HG03060 (cell line): ENCODE data around the gene G6PD.
"Not testable (repeated sequence)": the region's sequence is repeated elsewhere in the genome, so short reads cannot be mapped to it uniquely, and the experiment has no call there.

Experiments used
- ATAC-seq: cut with Tn5 transposase; IDR thresholded peaks from one replicate; pipeline ENCODE4 v1.9.1; 2021; ENCODE audit warnings: low read depth, moderate number of reproducible peaks; ENCODE audit not compliant: unreplicated experiment

The G6PD gene

DNA sequence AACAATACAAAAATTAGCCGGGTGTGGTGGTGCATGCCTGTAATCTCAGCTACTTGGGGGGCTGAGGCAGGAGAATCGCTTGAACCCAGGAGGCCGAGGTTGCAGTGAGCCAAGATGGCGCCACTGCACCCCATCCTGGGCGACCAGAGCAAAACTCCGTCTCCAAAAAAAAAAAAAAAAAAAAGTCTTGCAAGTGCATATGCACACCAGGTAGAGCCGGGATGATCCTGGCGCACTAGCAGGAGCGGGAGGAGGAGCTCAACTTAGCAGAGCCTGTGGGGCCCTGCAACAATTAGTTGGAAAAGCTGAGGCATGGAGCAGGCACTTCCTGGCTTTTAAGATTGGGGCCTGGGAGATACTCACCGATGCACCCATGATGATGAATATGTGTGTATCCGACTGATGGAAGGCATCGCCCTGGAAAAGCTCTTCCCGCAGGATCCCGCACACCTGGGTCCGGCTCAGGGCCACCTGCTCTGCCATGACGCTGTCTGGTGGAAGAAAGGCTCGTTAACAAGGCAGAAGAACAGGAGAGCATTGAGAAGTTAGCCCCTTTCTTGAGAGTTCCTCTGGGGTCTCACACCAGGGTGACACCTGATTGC lies 872 bp downstream of the G6PD start:
- ATAC-seq: no peak

DNA sequence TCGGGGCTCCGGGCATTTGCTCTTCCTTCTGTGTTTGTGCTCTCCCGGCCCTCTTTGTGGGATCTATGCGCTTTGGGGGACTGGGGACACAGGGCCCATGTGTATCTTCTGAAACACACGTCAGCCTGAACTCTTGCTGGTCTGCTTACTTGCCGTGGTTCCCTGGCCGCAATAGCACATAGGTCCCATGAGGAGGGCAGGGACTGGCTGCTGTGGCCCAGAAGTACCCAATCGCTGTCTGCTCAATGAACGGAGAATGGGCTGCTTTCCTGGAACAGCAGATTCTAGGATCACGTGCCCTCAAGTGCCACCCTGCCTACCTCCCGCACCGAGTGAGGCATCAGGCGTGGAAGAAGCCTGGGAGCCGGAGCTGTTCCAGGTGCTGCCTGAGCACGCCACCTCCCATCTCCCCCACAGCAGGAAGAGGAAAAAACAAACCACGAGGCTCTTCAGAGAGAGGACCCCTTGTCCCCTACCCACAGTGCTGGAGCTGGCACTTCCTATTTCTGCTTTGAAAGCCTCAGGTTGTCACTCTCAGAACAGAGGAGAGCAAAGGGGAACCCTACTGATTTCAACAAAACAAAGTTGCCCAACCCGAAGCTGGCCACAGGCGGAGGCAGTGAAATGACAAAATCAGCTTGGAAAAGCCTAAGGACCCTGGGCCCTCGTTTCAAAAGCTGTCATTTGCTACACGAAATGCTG lies 3.8 kb downstream of the G6PD start:
- ATAC-seq: no peak

DNA sequence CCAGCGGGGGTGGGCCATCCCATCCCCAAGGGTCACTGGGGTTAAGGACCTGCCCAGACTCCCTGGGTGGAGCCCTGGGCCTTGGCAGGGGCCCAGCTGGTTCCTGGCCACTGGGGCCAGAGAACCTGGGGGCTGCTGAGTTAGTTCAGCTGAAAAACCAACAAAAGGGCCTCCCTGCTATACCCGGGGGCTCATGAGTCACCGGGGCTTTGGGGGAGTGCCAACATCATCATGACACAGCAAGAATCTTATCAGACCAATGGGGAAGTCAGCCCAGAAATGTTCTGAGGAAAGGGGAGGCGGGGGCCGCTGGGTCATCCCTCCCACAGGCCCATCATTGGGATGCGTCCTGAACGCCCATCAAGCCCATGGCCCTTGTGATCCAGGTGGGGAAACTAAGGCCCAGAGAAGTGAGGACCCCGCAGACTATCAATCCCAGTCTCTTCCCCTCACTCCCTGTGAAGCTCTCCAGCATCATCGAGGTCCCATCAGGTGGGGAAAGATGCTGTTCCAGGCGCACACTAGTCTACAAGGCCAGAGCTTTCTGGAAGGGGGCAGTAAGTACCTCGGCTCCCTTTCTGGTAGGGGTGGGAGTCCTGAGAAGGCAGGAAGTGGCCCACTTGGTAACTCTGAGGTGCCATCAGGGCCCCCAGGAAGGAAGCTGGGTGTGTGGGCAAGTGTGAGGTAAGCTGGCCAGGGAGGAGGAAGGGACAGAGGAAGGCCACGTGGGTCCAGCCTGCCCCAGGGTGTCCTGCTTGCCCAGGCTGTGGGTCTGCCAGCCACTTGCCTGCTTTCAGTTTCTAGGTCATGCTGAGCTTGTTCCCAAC lies 4.5 kb downstream of the G6PD start:
- ATAC-seq: no peak

DNA sequence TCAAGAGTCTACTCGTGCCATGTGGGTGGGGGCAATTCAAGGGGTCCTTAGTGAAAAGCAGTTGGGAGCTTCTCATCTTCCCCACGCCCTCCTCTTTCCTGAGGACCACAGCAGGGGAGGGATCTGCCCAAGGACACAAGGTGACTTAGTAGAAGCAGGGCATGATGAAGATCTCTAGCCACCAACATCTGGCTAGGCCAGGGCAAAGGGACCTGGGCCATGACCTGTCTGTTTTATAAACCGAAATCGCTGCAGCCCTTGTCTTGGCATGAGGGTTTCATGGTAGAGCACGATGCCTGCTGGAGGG lies 5.1 kb downstream of the G6PD start:
- ATAC-seq: no peak

DNA sequence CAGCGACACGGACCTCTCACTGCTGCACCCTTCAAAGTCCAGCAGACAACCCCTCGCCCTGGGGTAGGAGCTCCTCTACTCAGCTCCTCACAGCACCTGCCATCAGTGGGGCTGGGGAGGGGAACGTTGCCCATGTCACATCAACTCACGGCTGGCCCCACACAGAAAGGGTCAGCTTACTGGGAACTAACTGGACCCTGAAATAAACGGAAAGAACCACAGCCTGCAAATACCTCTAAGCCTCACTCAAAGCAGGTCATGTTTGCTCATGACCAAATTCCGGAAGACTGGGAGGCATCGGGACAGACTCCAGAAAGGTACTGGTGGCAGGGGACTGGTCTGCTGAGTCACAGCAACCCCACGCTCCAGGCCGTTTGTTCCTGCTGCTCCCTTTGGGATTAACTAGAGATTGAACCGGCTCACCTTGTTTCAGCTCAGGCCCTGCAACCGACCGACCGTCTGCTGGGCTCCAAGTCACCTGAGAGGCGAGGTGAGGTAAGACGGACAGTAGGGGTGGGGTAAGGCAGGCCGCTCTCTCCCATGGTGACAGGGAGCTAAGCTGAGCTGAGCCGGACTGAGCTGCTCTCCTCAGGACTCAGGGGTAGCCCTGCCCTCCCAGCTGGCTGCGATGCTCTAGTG lies 5.6 kb downstream of the G6PD start:
- ATAC-seq: no peak

DNA sequence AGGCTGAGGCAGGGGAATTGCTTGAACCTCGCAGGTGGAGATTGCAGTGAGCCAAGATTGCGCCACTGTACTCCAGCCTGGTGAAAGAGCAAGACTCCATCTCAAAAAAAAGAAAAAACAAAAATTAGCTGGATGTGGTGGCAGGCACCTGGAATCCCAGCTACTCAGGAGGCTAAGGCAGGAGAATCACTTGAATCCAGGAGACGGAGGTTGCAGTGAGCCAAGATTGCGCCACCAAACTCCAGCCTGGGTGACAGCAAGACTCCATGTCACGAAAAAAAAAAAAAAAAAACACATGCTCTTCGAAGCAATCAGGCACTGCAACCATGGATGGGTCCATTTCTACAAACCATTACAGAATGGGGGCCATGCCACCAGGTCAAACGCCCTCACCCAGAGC lies 6.3 kb downstream of the G6PD start:
- not testable (repeated sequence) for ATAC-seq

DNA sequence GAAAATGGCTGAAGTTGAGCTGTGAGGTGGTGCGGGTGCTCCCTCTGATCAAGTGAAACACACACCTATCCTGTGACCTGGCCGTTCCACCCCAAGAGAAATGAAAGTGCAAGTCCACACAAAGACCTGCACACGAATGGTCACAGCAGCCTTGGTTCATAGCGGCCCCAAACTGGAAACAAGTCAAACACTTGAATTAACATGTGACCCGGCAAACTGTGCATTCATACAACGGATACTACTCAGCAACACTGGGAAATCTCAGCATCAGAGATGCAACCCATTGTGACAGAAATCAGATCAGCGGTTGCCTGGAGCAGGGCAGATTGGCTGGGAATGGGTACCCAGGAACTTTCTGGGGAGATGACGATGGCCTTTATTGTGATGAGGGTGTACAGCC lies 7.6 kb downstream of the G6PD start:
- ATAC-seq: no peak

DNA sequence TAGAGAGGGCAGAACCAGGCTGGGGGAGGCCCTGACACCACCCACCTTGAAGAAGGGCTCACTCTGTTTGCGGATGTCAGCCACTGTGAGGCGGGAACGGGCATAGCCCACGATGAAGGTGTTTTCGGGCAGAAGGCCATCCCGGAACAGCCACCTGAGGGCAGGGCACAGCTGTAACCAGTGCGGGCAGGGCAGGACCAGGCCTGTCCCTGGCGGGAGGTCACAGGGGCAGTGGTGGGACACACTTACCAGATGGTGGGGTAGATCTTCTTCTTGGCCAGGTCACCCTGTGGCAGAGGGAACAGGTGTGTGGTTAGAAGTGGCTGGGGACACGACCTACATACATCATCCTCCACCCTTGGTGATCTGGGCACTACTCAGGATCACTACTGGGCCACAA lies 10.8 kb downstream of the G6PD start:
- ATAC-seq: no peak

DNA sequence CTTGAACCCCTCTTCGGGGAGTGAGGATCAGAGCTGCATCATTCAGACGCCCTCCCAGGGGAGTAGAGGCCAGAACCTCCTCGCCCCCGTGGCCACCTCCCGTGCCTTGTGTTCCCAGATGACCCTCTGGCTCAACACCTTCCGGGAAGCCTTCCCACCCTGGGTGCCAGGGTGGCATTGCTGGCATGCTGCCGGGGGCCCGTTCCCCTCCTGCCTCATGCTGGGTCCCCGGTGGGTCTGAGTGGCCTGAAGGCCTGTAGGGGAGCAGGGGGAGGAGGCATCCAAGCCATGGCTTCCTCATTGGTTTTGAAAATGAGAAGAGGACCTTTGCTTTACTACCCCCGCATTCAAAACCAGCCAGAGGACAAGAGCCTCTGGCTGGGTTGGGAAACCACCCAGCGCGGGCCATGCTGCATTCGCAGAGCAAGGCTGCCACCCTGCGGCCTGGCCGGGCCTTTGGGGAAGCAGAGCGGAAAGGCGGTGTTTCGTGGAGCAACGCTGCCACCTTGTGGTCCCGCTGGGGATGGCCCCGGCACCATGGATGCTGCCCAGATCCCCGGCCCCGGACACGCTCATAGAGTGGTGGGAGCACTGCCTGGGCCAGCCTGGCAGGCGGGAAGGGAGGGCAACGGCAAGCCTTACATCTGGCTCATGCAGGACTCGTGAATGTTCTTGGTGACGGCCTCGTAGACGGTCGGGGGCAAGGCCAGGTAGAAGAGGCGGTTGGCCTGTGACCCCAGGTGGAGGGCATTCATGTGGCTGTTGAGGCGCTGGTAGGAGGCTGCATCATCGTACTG lies 11.9 kb downstream of the G6PD start:
- no peak for ATAC-seq

DNA sequence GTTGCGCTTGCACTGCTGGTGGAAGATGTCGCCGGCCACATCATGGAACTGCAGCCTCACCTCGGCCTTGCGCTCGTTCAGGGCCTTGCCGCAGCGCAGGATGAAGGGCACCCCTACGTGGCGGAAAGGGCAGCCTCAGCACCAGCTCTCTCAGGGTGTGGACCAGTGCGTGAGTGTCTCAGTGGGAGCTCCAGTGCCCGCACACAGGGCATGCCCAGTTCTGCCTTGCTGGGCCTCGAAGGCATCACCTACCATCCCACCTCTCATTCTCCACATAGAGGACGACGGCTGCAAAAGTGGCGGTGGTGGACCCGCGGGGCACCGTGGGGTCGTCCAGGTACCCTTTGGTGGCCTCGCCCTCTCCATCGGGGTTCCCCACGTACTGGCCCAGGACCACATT lies 14.0 kb downstream of the G6PD start:
- no peak for ATAC-seq

DNA sequence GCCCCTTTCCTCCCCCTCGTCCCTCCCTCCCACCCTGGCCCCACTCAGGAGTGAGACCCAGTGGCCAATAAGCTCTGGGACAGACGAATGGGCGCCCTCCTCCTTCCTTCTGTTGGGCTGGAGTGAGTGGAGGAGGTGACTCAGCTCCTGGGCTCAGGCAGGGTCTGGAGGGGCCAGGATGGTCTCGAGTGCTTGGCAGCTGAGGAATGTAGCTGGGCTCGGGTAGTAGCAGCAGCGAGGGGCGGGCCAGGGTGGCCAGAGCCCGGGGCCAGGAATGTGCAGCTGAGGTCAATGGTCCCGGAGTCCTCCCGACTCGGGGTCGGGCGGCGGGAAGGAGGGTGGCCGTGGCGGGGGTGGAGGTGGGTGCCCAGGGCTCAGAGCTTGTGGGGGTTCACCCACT lies 15.0 kb downstream of the G6PD start:
- no peak for ATAC-seq

DNA sequence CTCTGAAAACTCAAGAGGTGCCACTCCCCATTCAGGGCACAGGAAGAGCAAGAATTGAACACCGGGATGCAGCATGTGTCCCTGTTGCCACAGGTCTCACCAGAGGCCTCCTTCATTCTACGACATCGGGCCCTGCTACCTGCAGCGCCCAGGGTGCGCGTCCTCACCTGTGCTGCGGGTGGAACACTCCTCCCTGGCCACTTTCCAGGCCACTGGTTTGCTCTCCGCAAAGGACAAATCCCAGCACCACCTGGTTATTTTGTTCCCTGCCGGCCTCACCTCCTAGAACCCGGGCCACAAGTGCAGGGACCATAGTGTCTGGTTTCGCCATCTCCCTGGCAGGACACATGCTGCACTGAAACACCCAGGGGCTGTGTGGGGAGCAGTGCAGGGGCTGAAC lies 16.4 kb downstream of the G6PD start:
- ATAC-seq: no peak

DNA sequence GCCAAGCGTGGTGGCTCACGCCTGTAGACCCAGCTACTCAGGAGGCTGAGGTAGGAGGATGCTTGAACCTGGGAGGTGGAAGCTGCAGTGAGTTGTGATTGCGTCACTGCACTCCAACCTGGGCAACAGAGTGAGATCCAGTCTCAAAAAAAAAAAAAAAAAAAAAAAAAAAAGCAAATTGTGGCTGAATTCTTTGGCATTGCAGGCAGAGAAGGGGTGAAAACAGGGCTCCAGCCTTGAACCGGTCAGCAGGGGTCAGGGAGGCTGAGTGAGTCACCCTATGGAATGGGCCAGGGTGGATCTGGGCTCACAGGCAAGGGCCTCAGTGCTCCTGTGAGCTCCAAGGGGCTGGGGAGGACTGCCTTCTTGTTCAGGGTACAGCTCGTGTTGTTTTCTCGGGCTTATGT lies 17.4 kb downstream of the G6PD start:
- ATAC-seq: no peak

DNA sequence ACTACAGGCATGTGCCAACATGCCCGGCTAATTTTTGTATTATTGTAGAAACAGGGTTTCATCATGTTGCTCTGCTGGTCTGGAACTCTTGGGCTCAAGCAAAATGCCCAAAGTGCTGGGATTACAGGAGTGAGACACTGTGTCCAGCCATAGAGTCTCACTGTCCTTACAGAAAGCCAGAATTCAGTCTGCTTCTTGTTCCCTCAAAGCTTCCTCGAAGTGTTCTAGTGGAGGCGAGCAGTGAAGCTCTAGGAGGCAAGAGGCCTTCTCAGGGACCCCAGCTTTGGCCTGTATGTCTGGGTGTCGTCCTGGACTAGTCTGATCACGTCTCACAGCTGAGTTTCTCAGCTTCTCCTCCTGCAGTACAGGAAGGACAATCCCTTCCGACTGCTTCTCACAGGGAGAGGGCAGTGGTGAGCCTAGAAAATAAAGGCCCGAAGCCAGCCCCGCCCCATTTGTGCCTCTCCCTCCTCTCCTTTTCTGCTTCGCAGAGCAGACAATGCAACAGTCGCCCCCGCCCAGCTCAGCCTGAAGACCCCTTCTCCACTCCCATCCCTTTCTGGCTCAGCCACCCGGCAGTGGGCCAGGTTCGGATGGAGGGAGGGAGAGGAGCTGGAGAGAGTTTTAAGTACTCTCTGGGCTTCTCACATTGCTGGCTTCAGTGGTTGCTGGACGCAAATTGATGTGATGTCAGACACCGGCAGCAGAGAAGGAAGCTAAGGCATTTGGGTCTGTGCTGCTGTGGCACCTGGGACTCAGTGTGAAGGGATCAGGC lies 19.6 kb downstream of the G6PD start:
- no peak for ATAC-seq

DNA sequence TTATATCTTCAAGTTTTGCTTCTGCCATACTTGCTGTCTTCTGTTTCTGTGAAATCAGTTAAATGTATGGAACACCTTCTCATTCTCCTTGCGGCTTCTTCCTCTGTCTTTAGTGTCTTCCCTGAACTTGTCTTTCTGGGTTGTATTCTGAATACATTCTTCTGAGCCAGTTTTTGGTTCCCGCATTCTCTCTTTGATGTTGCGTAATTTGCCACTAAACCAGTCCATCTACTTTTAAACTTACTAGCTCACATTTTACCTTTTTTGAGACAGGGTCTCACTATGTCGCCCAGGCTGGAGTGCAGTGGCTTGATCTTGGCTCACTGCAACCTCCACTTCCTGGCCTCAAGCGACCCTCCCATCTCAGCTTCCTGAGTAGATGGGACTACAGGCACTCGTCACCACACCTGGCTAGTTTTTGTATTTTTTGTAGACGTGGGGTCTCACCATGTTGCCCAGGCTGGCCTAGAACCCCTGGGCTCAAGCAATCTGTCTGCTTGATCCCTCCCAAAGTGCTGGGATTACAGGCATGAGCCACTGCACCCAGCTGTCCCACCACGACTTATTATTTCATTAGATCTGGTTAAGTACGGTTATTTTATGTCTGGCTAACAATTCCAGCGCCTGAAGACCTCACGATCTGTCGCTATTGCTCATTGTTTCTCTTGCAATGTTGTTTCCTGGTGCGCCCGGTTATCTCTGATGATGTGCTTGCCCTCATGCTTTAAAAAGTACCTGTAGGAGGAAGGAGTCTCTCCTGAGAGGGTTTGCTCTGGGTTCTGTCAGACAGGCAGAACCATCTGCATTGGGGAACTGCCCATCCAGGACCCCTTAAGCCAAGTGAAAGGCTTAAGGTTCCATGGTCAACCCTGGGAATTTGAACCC lies 20.8 kb downstream of the G6PD start:
- no peak for ATAC-seq

DNA sequence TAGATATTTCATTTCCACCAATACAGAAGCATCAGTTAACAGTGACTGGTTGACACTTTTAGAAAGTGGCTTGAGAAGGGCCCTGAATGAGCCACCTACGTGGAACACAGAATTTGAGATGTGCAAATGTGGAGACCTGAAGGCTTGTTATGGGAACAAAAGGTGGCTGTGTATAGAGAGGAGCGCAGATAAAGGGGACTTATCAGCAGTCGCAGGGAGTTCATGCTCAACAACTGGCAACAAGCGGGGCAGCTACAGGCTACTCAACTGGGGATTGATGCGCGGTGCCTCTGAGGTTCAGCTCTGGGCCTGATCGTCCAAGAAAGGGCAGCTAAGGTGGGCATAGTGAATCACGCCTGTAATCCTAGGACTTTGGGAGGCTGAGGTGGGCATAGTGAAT lies 27.3 kb downstream of the G6PD start:
- ATAC-seq: no peak

DNA sequence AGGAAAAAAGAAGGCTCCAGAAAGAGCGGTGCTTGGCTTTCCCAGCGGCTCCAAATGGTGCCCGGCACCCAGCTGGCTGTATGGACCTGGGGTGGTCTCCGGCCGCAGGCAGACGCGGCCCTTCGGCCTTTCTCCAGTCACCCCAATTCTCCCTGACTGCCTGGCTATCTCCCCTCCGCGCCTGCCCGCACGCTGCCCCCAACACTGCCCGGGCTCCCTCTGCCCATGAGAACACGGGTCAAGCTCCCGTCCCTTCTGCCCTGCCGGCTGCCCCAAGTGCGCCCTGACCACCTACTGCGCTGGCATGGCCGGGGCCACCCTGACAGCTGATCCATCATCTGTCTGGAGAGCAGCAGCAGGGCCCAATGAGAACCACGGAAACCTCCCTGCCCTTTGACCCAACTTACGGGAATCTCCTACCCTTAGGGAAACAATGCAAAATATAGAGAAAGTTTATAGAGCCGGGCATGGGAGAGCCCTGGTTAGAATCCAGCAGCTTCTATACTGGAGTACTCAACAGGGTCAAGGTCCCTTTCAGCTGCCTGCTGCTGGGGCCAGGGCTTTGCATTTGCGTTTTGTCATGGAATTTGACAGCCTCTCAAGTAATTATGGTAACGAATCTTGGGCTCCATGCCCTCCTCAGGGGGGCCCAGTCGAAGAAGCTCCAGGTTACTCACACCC lies 29.4 kb downstream of the G6PD start:
- no peak for ATAC-seq

DNA sequence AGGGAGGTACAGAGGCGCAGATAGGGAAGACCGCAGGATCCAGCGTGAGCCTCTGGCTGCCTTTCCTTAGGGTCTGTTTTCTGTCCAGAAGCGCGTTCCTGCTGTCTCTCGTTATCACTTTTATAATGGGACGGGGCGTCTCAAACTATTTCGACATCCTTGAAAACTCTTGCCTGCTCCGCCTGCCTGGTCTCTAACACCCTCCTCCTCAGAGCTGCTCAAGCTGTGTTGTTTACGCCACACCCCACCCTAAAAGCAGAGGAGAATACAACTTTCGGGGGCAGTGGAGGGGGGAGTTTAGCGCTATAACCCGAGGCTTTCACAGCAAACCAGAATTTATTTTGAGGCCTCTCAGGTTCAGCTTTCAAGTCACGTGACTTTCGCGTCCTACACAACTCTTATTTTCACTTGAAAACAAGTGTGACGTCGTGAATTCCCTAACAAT lies 30.0 kb downstream of the G6PD start:
- no peak for ATAC-seq
